ENCODE data around the gene NSUN3. TPM values are rescaled to one million over a fixed set of nuclear protein-coding genes. Genes with fewer than 3 reads are reported as not detected.
"Not testable (repeated sequence)": the region's sequence is repeated elsewhere in the genome, so short reads cannot be mapped to it uniquely, and the experiment has no call there.

NSUN3 gene
- total and polyA plus RNA-seq, 5 donors from 2014 or later: 9.8 to 26.2 (median 12.0) TPM

DNA sequence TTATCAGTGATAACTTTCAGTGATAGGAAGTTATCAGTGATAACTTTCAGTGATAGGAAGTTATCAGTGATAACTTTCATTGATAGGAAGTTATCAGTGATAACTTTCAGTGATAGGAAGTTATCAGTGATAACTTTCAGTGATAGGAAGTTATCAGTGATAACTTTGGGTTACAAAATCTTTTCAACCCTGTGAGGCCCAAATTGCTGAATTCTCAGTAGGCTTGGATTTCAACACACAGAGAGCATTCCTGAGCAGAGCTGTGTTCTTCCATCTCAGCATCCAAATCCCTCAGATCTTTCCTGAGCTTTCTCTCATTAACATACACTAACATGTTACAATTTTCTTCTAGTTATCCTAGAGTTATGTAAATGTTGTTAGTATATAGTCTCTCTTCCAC, 47.4 kb downstream of the NSUN3 start:
- H3K4me1 Mint-ChIP-seq: peaks cover 4 to 13% (median 9%) of the 10 kb centered on the region in 4 donors
- H3K27ac ChIP-seq (ENCODE audit: insufficient read depth, low read length, poor library complexity, severe bottlenecking); H3K27me3 Mint-ChIP-seq; H3K4me1 ChIP-seq (ENCODE audit: control insufficient read depth, insufficient read depth, low read length, poor library complexity, severe bottlenecking); DNase-seq; H3K4me3 Mint-ChIP-seq; ATAC-seq (ENCODE audit: low read depth in 2 of 2); H3K9me3 Mint-ChIP-seq; H3K4me3 ChIP-seq (ENCODE audit: low read depth, low read length); H3K27me3 ChIP-seq (ENCODE audit: control insufficient read depth, insufficient read depth, low read length); H3K9me3 ChIP-seq (ENCODE audit: control insufficient read depth in 2 of 2, low read length in 2 of 2): not testable (repeated sequence)
- H3K36me3 Mint-ChIP-seq: peaks cover 45% of the 10 kb centered on the region
- H3K36me3 ChIP-seq (ENCODE audit: control insufficient read depth, insufficient read depth, low read length): peaks cover 26% of the 10 kb centered on the region
- peak overlapping the region in 2 of 3 donors; percentile 32 to 36 for H3K27ac Mint-ChIP-seq

GRCh38 chr3:94110854-94111253, 48.0 kb downstream of the NSUN3 start:
- peaks cover 39% of the 10 kb centered on the region for H3K36me3 Mint-ChIP-seq

GRCh38 chr3:94114666-94115065, 51.8 kb downstream of the NSUN3 start:
- no peak overlapping the region for H3K4me3 Mint-ChIP-seq
- peaks cover 10 to 18% (median 18%) of the 10 kb centered on the region in 4 donors for H3K4me1 Mint-ChIP-seq
- Histone ChIP-seq H3K27me3 (ENCODE audit: control insufficient read depth, insufficient read depth, low read length) (no peaks in the 10 kb centered on the region), H3K4me1 (ENCODE audit: control insufficient read depth, insufficient read depth, low read length, poor library complexity, severe bottlenecking) (no peaks in the 10 kb centered on the region), H3K27ac (ENCODE audit: insufficient read depth, low read length, poor library complexity, severe bottlenecking) (no peak overlapping the region), H3K36me3 (ENCODE audit: control insufficient read depth, insufficient read depth, low read length) (peaks cover 17% of the 10 kb centered on the region), H3K9me3 (ENCODE audit: control insufficient read depth in 2 of 2, low read length in 2 of 2) (no peaks in the 10 kb centered on the region), H3K4me3 (ENCODE audit: low read depth, low read length) (no peak overlapping the region)
- DNase-seq: no peak
- H3K27me3 Mint-ChIP-seq: no peaks in the 10 kb centered on the region
- peaks cover 28% of the 10 kb centered on the region for H3K36me3 Mint-ChIP-seq
- no peak overlapping the region for H3K27ac Mint-ChIP-seq
- ATAC-seq (ENCODE audit: low read depth in 2 of 2): no peak
- no peaks in the 10 kb centered on the region for H3K9me3 Mint-ChIP-seq

More at GRCh38 chr3:94110854-94111253, 48.0 kb downstream of the NSUN3 start:
- no peaks in the 10 kb centered on the region for H3K9me3 ChIP-seq (ENCODE audit: control insufficient read depth in 2 of 2, low read length in 2 of 2)
- Mint-ChIP-seq H3K27ac (no peak overlapping the region), H3K9me3 (no peaks in the 10 kb centered on the region), H3K4me1 (peaks cover 4 to 13% (median 11%) of the 10 kb centered on the region in 4 donors), H3K4me3 (no peak overlapping the region), H3K27me3 (no peaks in the 10 kb centered on the region)
- no peaks in the 10 kb centered on the region for H3K27me3 ChIP-seq (ENCODE audit: control insufficient read depth, insufficient read depth, low read length)
- ATAC-seq (ENCODE audit: low read depth in 2 of 2) (no peak), DNase-seq (no peak)
- no peak overlapping the region for H3K4me3 ChIP-seq (ENCODE audit: low read depth, low read length)
- H3K36me3 ChIP-seq (ENCODE audit: control insufficient read depth, insufficient read depth, low read length): peaks cover 23% of the 10 kb centered on the region
- H3K27ac ChIP-seq (ENCODE audit: insufficient read depth, low read length, poor library complexity, severe bottlenecking): no peak overlapping the region
- no peaks in the 10 kb centered on the region for H3K4me1 ChIP-seq (ENCODE audit: control insufficient read depth, insufficient read depth, low read length, poor library complexity, severe bottlenecking)

DNA sequence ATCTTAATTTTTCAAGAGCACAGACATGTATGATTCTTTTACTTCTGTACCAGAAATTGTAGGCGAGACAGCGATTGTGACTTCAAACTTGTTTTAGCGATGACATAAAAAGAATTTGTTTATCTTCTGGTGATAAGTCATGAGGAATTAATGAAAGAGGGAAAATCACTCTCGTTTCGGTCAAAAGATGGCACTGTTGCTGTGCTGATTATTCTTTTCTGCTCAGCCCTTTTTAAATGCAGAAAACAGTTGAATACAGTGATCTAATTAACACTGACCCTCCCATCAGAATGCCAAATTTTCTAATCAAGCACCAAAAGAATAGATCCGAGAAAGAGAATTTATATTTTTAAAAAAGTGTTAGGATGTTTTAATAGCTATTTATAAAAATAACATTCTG, 52.6 kb downstream of the NSUN3 start:
- no peaks in the 10 kb centered on the region for H3K27me3 ChIP-seq (ENCODE audit: control insufficient read depth, insufficient read depth, low read length)
- no peaks in the 10 kb centered on the region for H3K9me3 ChIP-seq (ENCODE audit: control insufficient read depth in 2 of 2, low read length in 2 of 2)
- Mint-ChIP-seq H3K27me3 (no peaks in the 10 kb centered on the region), H3K9me3 (no peaks in the 10 kb centered on the region), H3K4me1 (peaks cover 10 to 19% (median 14%) of the 10 kb centered on the region in 4 donors), H3K4me3 (no peak overlapping the region), H3K27ac (no peak overlapping the region), H3K36me3 (peaks cover 25% of the 10 kb centered on the region)
- H3K27ac ChIP-seq (ENCODE audit: insufficient read depth, low read length, poor library complexity, severe bottlenecking): no peak overlapping the region
- ATAC-seq (ENCODE audit: low read depth in 2 of 2): no peak
- DNase-seq: peak in 1 of 3 donors; percentile 2
- H3K4me1 ChIP-seq (ENCODE audit: control insufficient read depth, insufficient read depth, low read length, poor library complexity, severe bottlenecking): no peaks in the 10 kb centered on the region
- peaks cover 12% of the 10 kb centered on the region for H3K36me3 ChIP-seq (ENCODE audit: control insufficient read depth, insufficient read depth, low read length)
- H3K4me3 ChIP-seq (ENCODE audit: low read depth, low read length): no peak overlapping the region

DNA sequence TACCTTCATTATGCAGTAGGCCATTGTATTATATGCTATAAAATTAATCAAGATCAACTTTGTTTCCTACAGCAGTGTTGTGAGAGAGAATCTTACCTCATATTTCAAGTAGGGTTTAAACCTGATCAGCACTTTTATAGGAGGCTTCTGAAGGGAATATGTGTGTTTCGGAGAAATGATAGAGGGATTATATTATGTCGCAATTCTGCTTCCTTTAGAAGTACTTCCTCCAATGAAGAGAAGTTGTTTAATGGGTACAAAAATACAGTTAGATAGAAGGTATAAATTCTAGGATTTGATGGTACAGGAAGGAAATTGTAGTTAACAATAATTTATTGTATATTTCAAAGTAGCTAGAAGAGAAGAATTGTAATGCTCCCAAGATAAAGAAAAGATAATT, 54.9 kb downstream of the NSUN3 start:
- Histone ChIP-seq H3K4me3 (ENCODE audit: low read depth, low read length) (no peak overlapping the region), H3K36me3 (ENCODE audit: control insufficient read depth, insufficient read depth, low read length) (peaks cover 2% of the 10 kb centered on the region), H3K27me3 (ENCODE audit: control insufficient read depth, insufficient read depth, low read length) (no peaks in the 10 kb centered on the region), H3K4me1 (ENCODE audit: control insufficient read depth, insufficient read depth, low read length, poor library complexity, severe bottlenecking) (no peaks in the 10 kb centered on the region), H3K9me3 (ENCODE audit: control insufficient read depth in 2 of 2, low read length in 2 of 2) (no peaks in the 10 kb centered on the region), H3K27ac (ENCODE audit: insufficient read depth, low read length, poor library complexity, severe bottlenecking) (no peak overlapping the region)
- Mint-ChIP-seq H3K27me3 (no peaks in the 10 kb centered on the region), H3K27ac (no peak overlapping the region), H3K9me3 (no peaks in the 10 kb centered on the region), H3K36me3 (peaks cover 16% of the 10 kb centered on the region), H3K4me3 (no peak overlapping the region), H3K4me1 (peaks cover 6 to 17% (median 15%) of the 10 kb centered on the region in 4 donors)
- ATAC-seq (ENCODE audit: low read depth in 2 of 2) (no peak), DNase-seq (no peak)

DNA sequence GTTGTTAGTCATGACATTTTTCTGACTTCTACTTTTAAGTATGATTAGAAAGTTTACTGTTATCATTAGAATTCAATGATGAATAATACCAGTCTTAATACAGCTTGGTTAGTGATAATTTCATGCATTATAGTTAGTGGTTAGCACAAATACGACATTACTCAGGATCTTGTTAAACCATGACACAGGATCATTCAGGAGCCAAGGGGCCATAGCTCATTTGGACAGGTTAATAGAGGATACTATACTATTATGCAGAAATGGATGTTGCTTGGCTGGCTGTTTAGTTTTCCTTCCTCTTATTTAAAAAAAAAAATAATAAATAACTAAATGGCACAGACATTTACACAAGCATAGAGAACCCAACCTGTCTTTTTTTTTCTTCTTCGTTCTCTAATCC, 55.5 kb downstream of the NSUN3 start:
- Histone ChIP-seq H3K27ac (ENCODE audit: insufficient read depth, low read length, poor library complexity, severe bottlenecking) (no peak overlapping the region), H3K4me1 (ENCODE audit: control insufficient read depth, insufficient read depth, low read length, poor library complexity, severe bottlenecking) (no peaks in the 10 kb centered on the region), H3K36me3 (ENCODE audit: control insufficient read depth, insufficient read depth, low read length) (peaks cover 2% of the 10 kb centered on the region), H3K9me3 (ENCODE audit: control insufficient read depth in 2 of 2, low read length in 2 of 2) (no peaks in the 10 kb centered on the region), H3K4me3 (ENCODE audit: low read depth, low read length) (no peak overlapping the region), H3K27me3 (ENCODE audit: control insufficient read depth, insufficient read depth, low read length) (no peaks in the 10 kb centered on the region)
- Mint-ChIP-seq H3K4me1 (peaks cover 6 to 17% (median 14%) of the 10 kb centered on the region in 4 donors), H3K4me3 (no peak overlapping the region), H3K27ac (no peak overlapping the region), H3K36me3 (peaks cover 13% of the 10 kb centered on the region), H3K9me3 (no peaks in the 10 kb centered on the region), H3K27me3 (no peaks in the 10 kb centered on the region)
- DNase-seq: no peak
- ATAC-seq (ENCODE audit: low read depth in 2 of 2): no peak

- no peak overlapping the region for H3K27ac ChIP-seq (ENCODE audit: insufficient read depth, low read length, poor library complexity, severe bottlenecking)
- ATAC-seq (ENCODE audit: low read depth in 2 of 2) (no peak), DNase-seq (no peak)
- no peak overlapping the region for H3K4me3 ChIP-seq (ENCODE audit: low read depth, low read length)
- H3K4me1 Mint-ChIP-seq: peaks cover 10 to 17% (median 14%) of the 10 kb centered on the region in 4 donors
- H3K36me3 Mint-ChIP-seq: peaks cover 25% of the 10 kb centered on the region
- no peak overlapping the region for H3K4me3 Mint-ChIP-seq
- H3K4me1 ChIP-seq (ENCODE audit: control insufficient read depth, insufficient read depth, low read length, poor library complexity, severe bottlenecking): no peaks in the 10 kb centered on the region
- no peaks in the 10 kb centered on the region for H3K9me3 Mint-ChIP-seq
- H3K27me3 Mint-ChIP-seq: no peaks in the 10 kb centered on the region
- no peak overlapping the region for H3K27ac Mint-ChIP-seq
- no peaks in the 10 kb centered on the region for H3K9me3 ChIP-seq (ENCODE audit: control insufficient read depth in 2 of 2, low read length in 2 of 2)
- H3K36me3 ChIP-seq (ENCODE audit: control insufficient read depth, insufficient read depth, low read length): peaks cover 15% of the 10 kb centered on the region
- no peaks in the 10 kb centered on the region for H3K27me3 ChIP-seq (ENCODE audit: control insufficient read depth, insufficient read depth, low read length)
These were observed 58.3 kb downstream of the NSUN3 start for GRCh38 chr3:94121161-94121560.

- Histone ChIP-seq H3K27me3 (ENCODE audit: control insufficient read depth, insufficient read depth, low read length) (no peaks in the 10 kb centered on the region), H3K4me3 (ENCODE audit: low read depth, low read length) (no peak overlapping the region), H3K9me3 (ENCODE audit: control insufficient read depth in 2 of 2, low read length in 2 of 2) (no peaks in the 10 kb centered on the region), H3K36me3 (ENCODE audit: control insufficient read depth, insufficient read depth, low read length) (peaks cover 41% of the 10 kb centered on the region), H3K4me1 (ENCODE audit: control insufficient read depth, insufficient read depth, low read length, poor library complexity, severe bottlenecking) (no peaks in the 10 kb centered on the region), H3K27ac (ENCODE audit: insufficient read depth, low read length, poor library complexity, severe bottlenecking) (no peak overlapping the region)
- H3K36me3 Mint-ChIP-seq: peaks cover 50% of the 10 kb centered on the region
- peaks cover 0 to 2% (median 0%) of the 10 kb centered on the region in 7 donors for H3K9me3 Mint-ChIP-seq
- ATAC-seq (ENCODE audit: low read depth in 2 of 2) (no peak), DNase-seq (no peak)
- H3K4me1 Mint-ChIP-seq: peaks cover 0 to 11% (median 6%) of the 10 kb centered on the region in 4 donors
- no peak overlapping the region for H3K27ac Mint-ChIP-seq
- no peaks in the 10 kb centered on the region for H3K27me3 Mint-ChIP-seq
- H3K4me3 Mint-ChIP-seq: no peak overlapping the region
These were observed 64.3 kb downstream of the NSUN3 start for GRCh38 chr3:94127115-94127514.
